Motor neuron (in vitro differentiated cells): Measurements from ENCODE around the gene TASP1. TPM values are rescaled to one million over a fixed set of nuclear protein-coding genes. Genes with fewer than 3 reads are reported as not detected.
A peak's percentile ranks its signal among the peaks of the same experiment; 100 is the strongest.

ENCODE experiments used
- ATAC-seq, 8 experiments: fragments of 200-7000 bp; cut with Tn5 transposase; replicated peaks in 6 of 8; 2 replicates each; pipeline ENCODE4 v1.8.0; 2021; ENCODE audit warnings: mild to moderate bottlenecking in 8 of 8, moderate library complexity in 8 of 8
- H3K27ac ChIP-seq, 2 donors: fragments of 250-450 bp; sonication (Bioruptor Pico); 2 replicates each; pipeline ENCODE4 v1.9.0; 2021; ENCODE audit warnings: antibody characterized with exemption in 2 of 2, mild to moderate bottlenecking in 2 of 2, moderate library complexity in 1 of 2
- H3K4me1 ChIP-seq, 2 donors: fragments of 250-450 bp; sonication (Bioruptor Pico); replicated peaks in 1 of 2; 2 replicates each; pipeline ENCODE4 v1.6.1; 2021; ENCODE audit warnings: antibody characterized with exemption in 2 of 2, mild to moderate bottlenecking in 2 of 2, moderate library complexity in 1 of 2
- H3K4me3 ChIP-seq, 5 donors: fragments of 250-450 bp; sonication (Bioruptor Pico); 2 replicates each; pipeline ENCODE4 v1.9.0; 2021; ENCODE audit warnings: antibody characterized with exemption in 5 of 5, mild to moderate bottlenecking in 5 of 5, moderate library complexity in 4 of 5
- WGBS, 10 experiments: fragments of 450-650 bp; shearing (Covaris generic); methylation state at CpG; one replicate each; pipeline ENCODE4 v1.0.0; 2022; 5-methylcytosine and 5-hydroxymethylcytosine counted together
- in situ Hi-C, 9 experiments: fragments of 400-800 bp; cut with MboI; loops; one replicate each; pipeline ENCODE4 v1.15.0; 2021; ENCODE audit warnings: low sequenced_read_pairs in 9 of 9, low pct_unique_long_range_greater_than_20kb in 2 of 9; ENCODE audit not compliant: unreplicated experiment in 9 of 9
- total RNA-seq, 8 experiments: library from RNA; unstranded; fragments of 300-600 nt; gene quantifications; 2 replicates each; pipeline versions ENCODE4 v1.2.3 to v1.2.4, GENCODE V29; 2022

The TASP1 gene
- total RNA-seq = 10 to 100 TPM in 5 of 8 experiments, 1 to 10 TPM in 3; 8.7 to 17.4 (median 13.8) TPM

DNA sequence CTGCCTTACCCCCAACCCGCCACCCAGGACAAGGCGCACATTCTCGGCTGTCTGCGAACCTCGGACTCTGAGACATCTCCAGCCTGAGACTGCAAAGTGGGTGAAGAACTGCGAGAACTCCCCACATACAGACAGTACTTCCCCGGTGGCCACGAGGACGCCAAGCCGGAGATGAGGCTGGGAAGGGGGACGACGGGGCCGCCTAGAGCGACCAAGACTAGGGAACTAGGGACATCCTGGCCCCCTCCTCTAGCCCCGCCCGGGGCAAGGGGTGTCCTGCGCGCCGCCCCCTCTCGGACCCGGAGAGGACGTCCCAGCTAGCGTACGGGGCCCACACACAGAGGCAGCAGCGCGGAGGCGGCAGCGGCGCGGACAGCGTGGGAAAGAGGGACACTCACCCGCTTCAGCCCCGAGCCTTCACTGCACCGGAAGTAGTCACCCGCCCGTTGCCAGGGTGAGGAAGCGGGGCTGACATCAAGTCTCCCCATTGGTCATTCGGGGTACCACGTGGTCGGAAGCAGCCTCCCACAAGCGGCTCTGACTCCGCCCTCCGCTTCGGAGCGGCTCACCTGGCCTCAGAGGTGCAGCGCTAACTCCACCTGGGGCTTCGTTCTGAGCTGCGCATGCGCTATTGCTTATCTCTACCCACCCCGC lies at the start of gene TASP1:
TASP1 (minus strand) TSS at position 437 of the 654 bp plus-strand sequence. CDS start 8,854 bp downstream, outside the sequence.
- 0% methylated on average over 1 to 9 of the region's 50 CpGs; no CpG with 5 or more reads in 3 of the 10 experiments for WGBS, 10 experiments
- H3K4me1 ChIP-seq = peaks cover 5 to 6% of the 10 kb centered on the region in 2 donors
- peak within 1 kb of the TSS; percentile 79 to 96 (median 96) for H3K4me3 ChIP-seq
- peak; percentile 99 for ATAC-seq
- in situ Hi-C loops = no loop called here
- peak within 1 kb of the TSS; percentile 67 to 84 for H3K27ac ChIP-seq

DNA sequence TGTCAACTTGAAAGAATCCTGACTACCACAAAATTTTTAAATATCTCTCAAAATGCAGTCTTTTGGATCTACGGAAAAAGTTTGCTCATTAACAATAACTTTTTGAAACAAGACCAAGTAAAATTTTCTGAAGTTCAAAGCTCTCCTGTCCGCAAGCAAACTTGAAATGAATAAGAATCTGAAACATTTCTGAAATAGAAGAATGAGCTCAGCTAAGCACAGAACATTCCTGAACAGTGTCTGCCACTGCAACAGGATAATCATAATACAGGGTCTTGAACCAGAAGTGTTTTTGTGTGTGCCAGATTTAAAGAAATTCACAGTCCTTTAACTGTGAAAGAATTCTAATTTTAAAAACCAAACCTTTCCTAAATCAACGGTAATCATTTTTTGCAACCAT lies 49.1 kb upstream of the TASP1 start:
- ATAC-seq = no peak
- no peak overlapping the region for H3K4me3 ChIP-seq
- in situ Hi-C loops = no loop called here
- H3K4me1 ChIP-seq = no peaks in the 10 kb centered on the region
- WGBS, 10 experiments = 26 to 100% (median 91%) methylated on average over 1 to 3 of the region's 3 CpGs
- H3K27ac ChIP-seq = no peak overlapping the region

GRCh38 chr20:13685623-13686022 lies 46.9 kb upstream of the TASP1 start:
- no peak for ATAC-seq
- no peak overlapping the region for H3K27ac ChIP-seq
- in situ Hi-C loops = no loop called here
- no peaks in the 10 kb centered on the region for H3K4me1 ChIP-seq
- no peak overlapping the region for H3K4me3 ChIP-seq
- WGBS, 10 experiments = 38 to 100% (median 67%) methylated on average over 1 to 2 of the region's 2 CpGs; no CpG with 5 or more reads in 1 of the 10 experiments

- WGBS, 10 experiments = 17 to 100% (median 85%) methylated on average over 1 to 4 of the region's 5 CpGs; no CpG with 5 or more reads in 1 of the 10 experiments
- ATAC-seq = no peak
- in situ Hi-C loops = no loop called here
- no peak overlapping the region for H3K4me3 ChIP-seq
- no peaks in the 10 kb centered on the region for H3K4me1 ChIP-seq
- no peak overlapping the region for H3K27ac ChIP-seq
Measured at GRCh38 chr20:13684566-13685222, 46.0 kb upstream of the TASP1 start.

- 0 to 80% (median 50%) methylated on average over 1 of the region's 1 CpG; no CpG with 5 or more reads in 3 of the 10 experiments for WGBS, 10 experiments
- no peak for ATAC-seq
Measured at GRCh38 chr20:13683833-13684232, 45.1 kb upstream of the TASP1 start.

GRCh38 chr20:13681248-13682125 lies 42.8 kb upstream of the TASP1 start:
- 50 to 100% (median 77%) methylated on average over 1 to 4 of the region's 4 CpGs for WGBS, 10 experiments
- ATAC-seq = no peak
- no peak overlapping the region for H3K4me3 ChIP-seq
- in situ Hi-C loops = no loop called here
- H3K27ac ChIP-seq = no peak overlapping the region
- peaks cover 4 to 6% of the 10 kb centered on the region in 2 donors for H3K4me1 ChIP-seq

More at GRCh38 chr20:13683833-13684232, 45.1 kb upstream of the TASP1 start:
- Histone ChIP-seq H3K4me3 (no peak overlapping the region), H3K4me1 (no peaks in the 10 kb centered on the region), H3K27ac (no peak overlapping the region)
- in situ Hi-C loops = no loop called here

- Histone ChIP-seq H3K4me1 (peaks cover 4 to 7% of the 10 kb centered on the region in 2 donors), H3K4me3 (no peak overlapping the region), H3K27ac (no peak overlapping the region)
- ATAC-seq = no peak
- WGBS, 10 experiments = 0 to 100% (median 100%) methylated on average over 1 of the region's 1 CpG; no CpG with 5 or more reads in 3 of the 10 experiments
- in situ Hi-C loops = no loop called here
Measured at GRCh38 chr20:13678944-13679343, 40.2 kb upstream of the TASP1 start.

DNA sequence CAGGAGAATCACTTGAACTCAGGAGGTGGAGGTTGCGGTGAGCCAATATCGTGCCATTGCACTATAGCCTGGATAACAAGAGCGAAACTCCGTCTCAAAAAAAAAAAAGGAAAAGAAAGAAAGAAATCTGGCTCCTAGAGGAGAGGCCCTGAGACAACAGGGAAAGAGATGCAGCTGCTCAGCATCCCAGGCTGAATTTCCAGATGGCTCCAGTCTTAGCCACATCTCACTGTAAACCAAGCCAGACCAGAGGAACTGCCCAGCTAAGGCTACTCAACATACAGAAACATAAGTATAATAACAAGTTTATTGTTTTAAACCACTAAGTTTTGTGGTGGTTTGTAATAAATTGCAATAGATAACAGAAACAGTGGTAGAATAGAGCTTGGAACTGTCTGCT lies 38.5 kb upstream of the TASP1 start:
- Histone ChIP-seq H3K4me1 (peaks cover 4 to 7% of the 10 kb centered on the region in 2 donors), H3K27ac (no peak overlapping the region), H3K4me3 (no peak overlapping the region)
- WGBS, 10 experiments = 77 to 100% (median 94%) methylated on average over 1 to 4 of the region's 4 CpGs; no CpG with 5 or more reads in 4 of the 10 experiments
- in situ Hi-C loops = no loop called here
- ATAC-seq = no peak

DNA sequence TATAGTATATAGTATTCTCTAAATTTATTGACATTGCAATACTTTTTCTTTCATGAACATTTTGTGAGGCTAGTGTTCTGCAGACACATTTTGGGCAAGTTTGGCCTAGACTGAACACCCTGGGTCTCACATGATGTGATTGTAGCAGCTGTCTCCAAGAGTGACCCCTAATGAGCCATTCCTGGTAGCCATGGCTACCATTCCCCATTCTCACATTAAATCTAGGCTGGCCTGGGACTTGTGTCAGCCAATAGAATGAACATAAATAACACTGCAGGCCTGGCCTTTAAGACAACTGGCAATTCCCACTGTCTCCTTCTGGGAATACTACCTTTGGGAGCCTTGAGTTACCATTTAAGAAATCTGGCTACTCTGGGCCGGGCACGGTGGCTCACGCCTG lies 38.0 kb upstream of the TASP1 start:
- ATAC-seq = peak in 5 of 8 experiments; percentile 30 to 87 (median 40)

DNA sequence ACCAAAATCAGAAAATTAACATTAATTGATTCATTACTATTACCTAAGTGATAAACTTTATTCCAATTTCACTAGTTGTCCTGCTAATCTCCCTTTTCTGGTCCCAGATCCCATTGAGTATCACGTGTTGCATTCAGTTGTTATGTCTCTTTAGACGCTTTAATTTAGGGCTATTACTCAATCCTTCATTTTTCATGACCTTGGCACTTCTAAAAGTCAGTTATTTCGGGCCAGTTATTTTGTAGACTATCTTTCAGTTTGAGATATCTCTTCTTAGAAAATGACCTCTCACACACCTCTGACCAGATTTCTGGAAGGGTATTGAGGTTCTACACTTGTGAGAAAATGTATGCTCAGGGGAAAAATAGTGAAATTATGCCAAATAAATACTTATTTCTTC lies 34.0 kb upstream of the TASP1 start:
- ATAC-seq = no peak
- Histone ChIP-seq H3K4me1 (peaks cover 4 to 7% of the 10 kb centered on the region in 2 donors), H3K27ac (no peak overlapping the region), H3K4me3 (no peak overlapping the region)
- 0 to 94% (median 68%) methylated on average over 1 to 3 of the region's 3 CpGs for WGBS, 10 experiments
- in situ Hi-C loops = no loop called here

More for the DNA sequence above, 38.0 kb upstream of the TASP1 start:
- Histone ChIP-seq H3K27ac (no peak overlapping the region), H3K4me3 (no peak overlapping the region), H3K4me1 (peaks cover 4 to 7% of the 10 kb centered on the region in 2 donors)
- WGBS, 10 experiments = 87 to 100% (median 95%) methylated on average over 2 to 3 of the region's 3 CpGs; no CpG with 5 or more reads in 6 of the 10 experiments
- in situ Hi-C loops = no loop called here

- peaks cover 2 to 5% of the 10 kb centered on the region in 2 donors for H3K4me1 ChIP-seq
- in situ Hi-C loops = no loop called here
- H3K4me3 ChIP-seq = no peak overlapping the region
- no peak overlapping the region for H3K27ac ChIP-seq
- WGBS, 10 experiments = 0 to 100% (median 82%) methylated on average over 1 of the region's 1 CpG; no CpG with 5 or more reads in 3 of the 10 experiments
- peak in 2 of 8 experiments; percentile 25 to 55 for ATAC-seq
Measured at GRCh38 chr20:13671916-13672378, 33.2 kb upstream of the TASP1 start.

DNA sequence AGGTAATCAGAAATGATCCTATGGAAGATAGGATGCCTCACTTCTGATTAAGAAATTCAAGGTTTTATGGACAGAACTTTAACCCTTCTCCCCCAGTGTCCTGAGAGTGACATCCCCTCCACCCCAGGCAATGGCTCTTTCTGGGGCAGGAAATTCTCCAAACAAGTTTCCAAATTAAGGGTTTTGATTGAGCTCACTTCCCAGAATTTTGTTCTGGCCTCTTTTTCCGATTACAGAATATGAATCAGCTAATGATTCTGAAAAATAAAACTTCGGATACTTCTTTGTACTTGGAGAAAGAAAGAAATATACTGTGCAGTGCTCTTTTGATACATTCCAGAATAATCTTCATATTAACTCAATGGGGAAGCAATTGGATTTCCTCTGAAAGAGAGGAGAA lies 32.8 kb upstream of the TASP1 start:
- H3K4me3 ChIP-seq = no peak overlapping the region
- 0 to 100% (median 77%) methylated on average over 1 to 2 of the region's 2 CpGs; no CpG with 5 or more reads in 3 of the 10 experiments for WGBS, 10 experiments
- H3K27ac ChIP-seq = no peak overlapping the region
- ATAC-seq = no peak
- in situ Hi-C loops = no loop called here
- peaks cover 0 to under 1% of the 10 kb centered on the region in 2 donors for H3K4me1 ChIP-seq

DNA sequence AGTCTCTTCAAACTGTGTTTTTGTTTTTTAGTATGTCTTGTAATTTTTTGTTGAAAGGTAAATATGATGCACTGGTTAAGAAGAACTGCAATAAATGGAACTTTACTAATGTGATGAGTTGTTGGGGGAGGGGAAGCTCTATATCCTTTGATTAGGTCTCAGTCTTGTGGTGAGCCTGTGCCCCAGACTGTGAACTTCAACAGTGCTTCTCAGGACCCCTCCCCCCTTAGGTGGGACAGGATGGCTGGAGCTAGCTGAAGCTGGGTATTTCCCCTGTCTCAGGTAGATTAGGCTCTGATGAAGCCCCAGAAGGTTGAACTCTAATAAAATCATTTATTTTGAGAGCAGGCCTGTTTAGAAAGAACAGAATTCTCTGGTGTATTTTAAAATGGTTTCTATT lies 31.4 kb upstream of the TASP1 start:
- Histone ChIP-seq H3K4me3 (no peak overlapping the region), H3K4me1 (no peaks in the 10 kb centered on the region), H3K27ac (no peak overlapping the region)
- in situ Hi-C loops = no loop called here
- no peak for ATAC-seq
